MM.1S (cell line): ENCODE measurements around the gene C8A.

ENCODE experiments used
- DNase-seq: peaks from one replicate; pipeline ENCODE4 v3.0.0-alpha.2; 2015
- H2AFZ ChIP-seq: fragments of 300-600 bp; sonication (generic); 2 replicates; pipeline ENCODE4 v1.6.0; 2016; ENCODE audit warnings: antibody characterized with exemption, low read length
- H3F3A ChIP-seq: fragments of 300-600 bp; sonication (generic); 2 replicates; pipeline ENCODE4 v1.6.1; 2016; ENCODE audit warnings: mild to moderate bottlenecking, antibody characterized with exemption, low read length, moderate library complexity, mixed read lengths; ENCODE audit not compliant: insufficient read depth
- H3K27ac ChIP-seq: fragments of 300-600 bp; sonication (generic); 2 replicates; pipeline ENCODE4 v1.5.1; 2016; ENCODE audit warnings: mild to moderate bottlenecking, low read length
- H3K27me3 ChIP-seq: fragments of 300-600 bp; sonication (generic); replicated peaks from 2 replicates; pipeline ENCODE4 v1.6.0; 2016; ENCODE audit warnings: low read length; ENCODE audit not compliant: insufficient read depth
- H3K36me3 ChIP-seq: fragments of 300-600 bp; sonication (generic); replicated peaks from 2 replicates; pipeline ENCODE4 v1.6.1; 2016; ENCODE audit warnings: mild to moderate bottlenecking, low read length, mixed read lengths; ENCODE audit not compliant: insufficient read depth
- H3K4me1 ChIP-seq: fragments of 300-600 bp; sonication (generic); 2 replicates; pipeline ENCODE4 v1.6.1; 2016; ENCODE audit warnings: low read length, mixed read lengths
- H3K4me2 ChIP-seq: fragments of 300-600 bp; sonication (generic); 2 replicates; pipeline ENCODE4 v1.6.0; 2016; ENCODE audit warnings: low read depth, low read length
- H3K4me3 ChIP-seq: fragments of 300-600 bp; sonication (generic); 2 replicates; pipeline ENCODE4 v1.5.1; 2016; ENCODE audit warnings: low read length, mixed read lengths
- H3K79me2 ChIP-seq: fragments of 300-600 bp; sonication (generic); 2 replicates; pipeline ENCODE4 v1.6.1; 2016; ENCODE audit warnings: mixed run types, low read length, mixed read lengths
- H3K9ac ChIP-seq: fragments of 300-600 bp; sonication (generic); 2 replicates; pipeline ENCODE4 v1.6.1; 2016; ENCODE audit warnings: low read length, mixed read lengths
- H3K9me2 ChIP-seq: fragments of 300-600 bp; sonication (generic); replicated peaks from 2 replicates; pipeline ENCODE4 v1.6.1; 2016; ENCODE audit warnings: mild to moderate bottlenecking, low read length, mixed read lengths; ENCODE audit not compliant: insufficient read depth
- H3K9me3 ChIP-seq: fragments of 300-600 bp; sonication (generic); replicated peaks from 2 replicates; pipeline ENCODE4 v1.6.1; 2016; ENCODE audit warnings: mild to moderate bottlenecking, low read length, mixed read lengths; ENCODE audit not compliant: insufficient read depth
- H4K20me1 ChIP-seq: fragments of 300-600 bp; sonication (generic); 2 replicates; pipeline ENCODE4 v1.6.1; 2016; ENCODE audit warnings: mild to moderate bottlenecking, low read length, moderate library complexity, mixed read lengths; ENCODE audit not compliant: insufficient read depth
- EZH2 ChIP-seq: fragments of 300-600 bp; sonication (generic); optimal IDR thresholded peaks from 2 replicates; pipeline ENCODE3; 2017; ENCODE audit warnings: low read depth, mild to moderate bottlenecking, antibody characterized with exemption, low read length, mixed read lengths
- EZH2phosphoT487 ChIP-seq: fragments of 300-600 bp; sonication (generic); IDR thresholded peaks from 2 replicates; pipeline ENCODE4 v1.6.1; 2018; ENCODE audit warnings: antibody characterized with exemption, low read length
- TF ChIP-seq, protein P1 (sequence below): fragments of 300-600 bp; sonication (generic); IDR thresholded peaks from 2 replicates; pipeline ENCODE4 v1.5.1; 2016; ENCODE audit warnings: antibody characterized with exemption, low read length, mixed read lengths

Gene C8A

DNA sequence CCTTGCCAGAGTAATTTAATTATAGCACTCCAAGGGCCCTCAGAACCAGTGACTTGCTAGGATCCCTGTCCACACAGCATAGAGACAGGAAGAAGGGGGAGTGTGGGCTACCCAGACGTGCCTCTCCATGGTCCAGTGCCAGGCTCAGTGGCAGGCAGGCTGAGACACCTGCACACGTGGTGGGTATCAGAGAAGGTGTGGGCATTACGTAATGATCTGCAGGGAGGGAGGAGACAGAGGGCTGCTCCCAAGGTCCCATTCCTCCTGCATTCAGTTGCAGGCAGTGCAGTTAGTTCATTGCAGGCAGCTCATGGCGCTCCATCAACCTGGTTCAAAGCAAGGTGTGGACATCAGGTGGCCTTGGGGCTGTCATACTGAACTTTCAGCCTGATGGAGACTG is 61.4 kb downstream of the C8A start:
- Histone ChIP-seq H3K9ac (no peak overlapping the region), H3K9me2 (no peaks in the 10 kb centered on the region), H3K27me3 (no peaks in the 10 kb centered on the region), H3F3A (no peaks in the 10 kb centered on the region), H3K36me3 (no peaks in the 10 kb centered on the region), H2AFZ (no peak overlapping the region), H4K20me1 (no peaks in the 10 kb centered on the region), H3K4me2 (no peak overlapping the region), H3K9me3 (no peaks in the 10 kb centered on the region), H3K79me2 (no peaks in the 10 kb centered on the region), H3K4me1 (no peaks in the 10 kb centered on the region), H3K27ac (no peak overlapping the region), H3K4me3 (no peak overlapping the region)
- TF ChIP-seq EZH2phosphoT487, result no peak
- TF ChIP-seq, protein P1, sequence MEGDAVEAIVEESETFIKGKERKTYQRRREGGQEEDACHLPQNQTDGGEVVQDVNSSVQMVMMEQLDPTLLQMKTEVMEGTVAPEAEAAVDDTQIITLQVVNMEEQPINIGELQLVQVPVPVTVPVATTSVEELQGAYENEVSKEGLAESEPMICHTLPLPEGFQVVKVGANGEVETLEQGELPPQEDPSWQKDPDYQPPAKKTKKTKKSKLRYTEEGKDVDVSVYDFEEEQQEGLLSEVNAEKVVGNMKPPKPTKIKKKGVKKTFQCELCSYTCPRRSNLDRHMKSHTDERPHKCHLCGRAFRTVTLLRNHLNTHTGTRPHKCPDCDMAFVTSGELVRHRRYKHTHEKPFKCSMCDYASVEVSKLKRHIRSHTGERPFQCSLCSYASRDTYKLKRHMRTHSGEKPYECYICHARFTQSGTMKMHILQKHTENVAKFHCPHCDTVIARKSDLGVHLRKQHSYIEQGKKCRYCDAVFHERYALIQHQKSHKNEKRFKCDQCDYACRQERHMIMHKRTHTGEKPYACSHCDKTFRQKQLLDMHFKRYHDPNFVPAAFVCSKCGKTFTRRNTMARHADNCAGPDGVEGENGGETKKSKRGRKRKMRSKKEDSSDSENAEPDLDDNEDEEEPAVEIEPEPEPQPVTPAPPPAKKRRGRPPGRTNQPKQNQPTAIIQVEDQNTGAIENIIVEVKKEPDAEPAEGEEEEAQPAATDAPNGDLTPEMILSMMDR, result no peak
- DNase-seq, result no peak

DNA sequence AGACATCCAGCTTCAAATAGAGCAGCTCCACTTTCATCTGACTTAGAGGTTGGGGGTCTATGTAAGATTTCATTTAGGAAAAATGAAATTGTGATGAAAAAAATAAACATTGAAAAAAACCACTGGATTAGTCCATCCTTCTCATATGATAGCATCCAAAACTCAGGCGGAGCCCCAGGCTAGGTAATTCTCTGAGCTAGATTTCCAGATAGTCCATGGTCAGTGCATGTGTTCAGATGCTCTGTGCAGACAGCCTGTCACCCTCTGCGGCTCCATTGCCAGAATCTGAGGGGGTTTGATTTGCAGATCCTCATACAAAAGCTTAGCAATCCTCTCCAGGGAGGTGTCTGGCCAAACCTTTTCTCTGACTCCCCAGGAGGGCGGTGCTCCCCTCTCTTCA is 62.0 kb downstream of the C8A start:
- Histone ChIP-seq H3F3A (no peaks in the 10 kb centered on the region), H3K36me3 (no peaks in the 10 kb centered on the region), H2AFZ (no peak overlapping the region), H4K20me1 (no peaks in the 10 kb centered on the region), H3K9me3 (no peaks in the 10 kb centered on the region), H3K4me3 (no peak overlapping the region), H3K4me2 (no peak overlapping the region), H3K9ac (no peak overlapping the region), H3K79me2 (no peaks in the 10 kb centered on the region), H3K9me2 (no peaks in the 10 kb centered on the region), H3K27ac (no peak overlapping the region), H3K27me3 (no peaks in the 10 kb centered on the region), H3K4me1 (no peaks in the 10 kb centered on the region)
- no peak for DNase-seq
- TF ChIP-seq EZH2phosphoT487 (no peak), EZH2 (no peak)
- TF ChIP-seq, protein P1, result no peak

DNA sequence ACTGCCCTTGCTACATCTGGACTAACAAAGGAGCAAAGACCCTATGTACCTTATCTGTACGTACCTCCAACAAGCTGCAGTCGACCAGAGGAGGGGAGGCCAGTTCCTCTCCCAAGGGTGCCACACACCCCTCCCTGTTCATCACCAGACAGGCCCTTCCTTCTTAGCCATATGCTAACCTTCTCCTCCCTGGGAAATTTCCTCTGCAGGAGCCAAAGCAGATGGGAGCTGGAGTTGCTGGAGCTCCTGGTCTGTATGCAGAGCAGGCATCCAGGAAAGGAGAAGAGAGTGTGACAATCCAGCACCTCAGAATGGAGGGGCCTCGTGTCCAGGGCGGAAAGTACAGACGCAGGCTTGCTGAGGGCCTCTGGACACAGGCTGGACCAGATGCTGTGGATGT is 62.8 kb downstream of the C8A start:
- Histone ChIP-seq H3K9ac (no peak overlapping the region), H3K27me3 (no peaks in the 10 kb centered on the region), H2AFZ (no peak overlapping the region), H3K4me2 (no peak overlapping the region), H3K9me3 (no peaks in the 10 kb centered on the region), H3K79me2 (no peaks in the 10 kb centered on the region), H3K4me1 (no peaks in the 10 kb centered on the region), H3K4me3 (no peak overlapping the region), H4K20me1 (no peaks in the 10 kb centered on the region), H3K36me3 (no peaks in the 10 kb centered on the region), H3K9me2 (no peaks in the 10 kb centered on the region), H3F3A (no peaks in the 10 kb centered on the region), H3K27ac (no peak overlapping the region)
- no peak for TF ChIP-seq EZH2
- no peak for TF ChIP-seq EZH2phosphoT487
- TF ChIP-seq, protein P1, result no peak
- DNase-seq, result no peak

DNA sequence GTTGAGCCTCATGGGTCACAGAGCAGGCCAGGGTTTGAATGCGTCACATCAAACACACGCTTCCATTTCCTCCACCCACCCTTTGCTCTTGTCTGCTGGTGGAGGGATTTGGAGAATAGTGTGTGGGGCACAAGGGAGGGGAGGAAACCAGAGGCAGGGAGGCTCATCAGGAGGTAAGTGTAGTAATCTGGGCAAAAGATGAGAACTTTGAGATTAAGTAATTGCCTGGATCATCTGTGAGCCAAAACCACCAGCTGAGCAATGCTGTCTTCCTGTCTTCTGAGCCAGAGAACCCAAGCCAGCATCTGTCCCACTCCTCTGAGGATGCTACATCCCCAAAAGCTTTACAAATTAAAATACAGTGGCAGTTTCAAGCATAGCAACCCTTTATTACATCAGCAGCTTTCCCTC is 66.0 kb downstream of the C8A start:
- Histone ChIP-seq H3K27me3 (no peaks in the 10 kb centered on the region), H3K27ac (no peak overlapping the region), H3K4me3 (no peak overlapping the region), H3K36me3 (no peaks in the 10 kb centered on the region), H3K4me1 (no peaks in the 10 kb centered on the region), H3K4me2 (no peak overlapping the region), H4K20me1 (no peaks in the 10 kb centered on the region), H3K9ac (no peak overlapping the region), H3F3A (no peaks in the 10 kb centered on the region), H3K9me3 (no peaks in the 10 kb centered on the region), H3K79me2 (no peaks in the 10 kb centered on the region), H3K9me2 (no peaks in the 10 kb centered on the region), H2AFZ (no peak overlapping the region)
- DNase-seq, result no peak
- TF ChIP-seq, protein P1, result no peak
- TF ChIP-seq EZH2phosphoT487 (no peak), EZH2 (no peak)
